NCI-H510A (cell line): ENCODE measurements around the gene ARID5A.
"Not testable (repeated sequence)": the region's sequence is repeated elsewhere in the genome, so short reads cannot be mapped to it uniquely, and the experiment has no call there.

ENCODE experiments used
- DNase-seq: peaks from one replicate; lab custom pipeline; 2025; lab: John Stamatoyannopoulos, UW

The ARID5A gene

DNA sequence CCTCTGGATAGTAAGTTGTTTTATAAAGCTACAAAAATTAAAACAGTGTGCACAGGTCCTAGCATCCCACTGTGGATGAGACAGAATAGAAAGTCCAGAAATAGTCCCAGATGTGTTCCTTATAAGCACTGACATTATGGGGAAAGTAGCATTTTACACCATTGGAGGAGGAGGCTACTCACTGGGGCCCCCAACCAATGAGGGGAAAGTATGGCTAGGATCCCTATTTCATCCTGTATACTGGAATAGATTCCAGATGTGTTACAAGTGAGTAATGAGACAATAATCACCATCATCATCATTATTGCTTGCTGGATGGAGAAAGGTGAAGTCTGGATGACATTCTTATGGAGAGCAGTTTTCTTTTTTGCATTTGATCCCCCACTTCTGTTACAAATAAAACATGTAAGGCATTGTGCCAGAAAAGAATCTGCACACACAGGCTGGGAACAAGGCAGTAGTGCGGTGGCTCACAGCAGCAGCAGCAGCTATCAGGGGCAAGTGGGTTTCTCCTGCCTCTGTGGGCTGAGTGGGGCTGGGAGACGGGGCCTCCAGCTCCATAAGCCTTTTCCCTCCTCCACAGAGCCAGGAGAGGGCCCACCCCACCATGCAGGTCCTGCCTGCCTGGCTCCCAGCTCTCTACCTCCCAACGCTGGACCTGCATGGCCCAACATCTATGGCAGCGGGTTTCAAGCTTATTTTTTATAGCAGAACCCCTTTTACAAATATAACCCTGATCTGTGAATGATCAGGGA lies 5.0 kb downstream of the ARID5A start:
- DNase-seq = no peak

DNA sequence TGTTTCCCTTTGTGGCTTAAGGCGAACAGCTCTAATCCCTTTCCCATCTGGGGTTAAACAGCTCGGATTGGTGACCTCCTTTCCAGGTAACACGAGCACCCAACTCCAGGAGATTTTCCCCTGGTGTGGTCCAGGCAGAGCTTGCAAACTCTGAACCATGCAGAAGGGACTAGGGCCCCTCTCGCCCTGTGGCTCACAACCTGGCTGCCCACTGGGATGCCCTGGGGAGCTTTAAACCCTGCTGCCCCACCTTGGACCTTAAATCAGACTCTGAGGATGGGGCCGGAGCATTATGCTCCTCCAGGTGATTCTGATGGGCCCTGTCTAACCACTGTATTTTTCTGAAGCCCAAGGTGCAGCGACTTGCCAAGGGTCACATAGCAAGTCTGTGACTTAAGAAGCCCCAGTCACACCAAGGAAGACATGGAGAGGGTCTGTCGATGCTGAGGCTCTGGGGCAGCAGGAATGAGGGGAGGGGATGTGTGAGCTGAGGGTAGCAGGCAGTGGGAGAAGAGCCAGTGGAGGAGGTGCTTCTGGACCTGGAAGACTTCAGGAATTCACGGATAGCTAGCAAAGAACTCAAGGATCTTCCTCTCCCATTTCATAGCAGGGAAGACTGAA lies 5.9 kb downstream of the ARID5A start:
- no peak for DNase-seq

DNA sequence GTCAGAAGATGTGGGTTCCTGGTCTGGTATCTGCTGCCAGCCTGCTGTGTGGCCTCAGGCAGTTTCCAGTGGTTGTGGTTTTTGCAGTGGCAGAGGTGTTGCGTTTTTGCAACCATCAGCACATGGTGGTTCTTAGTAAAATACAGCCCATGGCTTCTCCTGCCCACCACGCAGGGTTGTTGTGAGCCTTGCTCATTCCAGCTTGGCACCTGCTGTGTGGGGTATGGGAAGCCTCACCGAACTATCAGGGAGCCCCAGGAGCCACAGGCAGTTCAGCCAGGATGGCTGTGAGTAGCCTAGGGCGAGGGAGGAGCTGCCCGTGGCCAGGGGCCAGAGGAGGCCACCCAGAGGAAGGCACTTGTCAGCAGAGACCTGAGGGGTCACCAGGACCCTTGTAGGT lies 9.8 kb downstream of the ARID5A start:
- DNase-seq = no peak

GRCh38 chr2:96546797-96547196 lies 10.2 kb downstream of the ARID5A start:
- DNase-seq = no peak

DNA sequence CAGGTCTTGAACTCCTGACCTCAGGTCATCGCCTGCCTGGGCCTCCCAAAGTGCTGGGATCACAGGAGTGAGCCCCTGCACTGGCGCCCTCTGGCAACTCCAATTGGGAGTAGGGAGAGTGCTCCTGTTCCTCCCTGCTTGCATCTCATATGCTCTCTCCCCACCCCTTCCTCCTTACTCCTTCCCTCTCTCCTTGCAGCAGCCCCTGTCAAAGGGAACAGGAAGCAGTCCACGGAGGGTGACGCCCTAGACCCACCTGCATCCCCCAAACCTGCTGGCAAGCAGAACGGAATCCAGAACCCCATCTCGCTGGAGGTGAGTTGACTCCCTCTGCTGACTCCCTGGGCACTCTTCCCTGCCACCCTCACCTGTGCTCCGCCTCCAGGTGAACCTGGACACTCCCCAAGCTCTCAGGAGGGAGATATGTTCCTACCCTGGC lies 10.7 kb downstream of the ARID5A start:
- no peak for DNase-seq

DNA sequence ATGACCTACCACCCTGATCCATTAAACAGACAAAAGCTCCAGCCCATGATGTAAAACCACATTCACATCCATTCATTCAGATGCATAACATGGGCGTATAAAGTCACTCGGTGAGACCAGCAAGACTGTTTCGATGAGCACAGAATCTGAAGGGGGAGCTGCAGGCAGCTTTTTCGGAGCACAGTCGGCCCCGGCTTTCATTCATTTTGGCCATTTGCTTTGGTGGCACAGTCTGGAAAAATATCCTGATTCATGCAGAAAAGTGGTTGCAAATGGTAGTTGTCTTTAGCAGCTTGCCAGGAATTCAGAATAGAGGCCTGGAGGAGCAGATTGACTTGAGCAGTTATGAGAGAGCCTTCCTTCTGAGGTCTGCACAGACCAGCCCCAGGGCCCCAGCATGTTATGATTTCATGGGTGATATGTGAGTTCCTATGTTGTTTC lies 11.2 kb downstream of the ARID5A start:
- no peak for DNase-seq

DNA sequence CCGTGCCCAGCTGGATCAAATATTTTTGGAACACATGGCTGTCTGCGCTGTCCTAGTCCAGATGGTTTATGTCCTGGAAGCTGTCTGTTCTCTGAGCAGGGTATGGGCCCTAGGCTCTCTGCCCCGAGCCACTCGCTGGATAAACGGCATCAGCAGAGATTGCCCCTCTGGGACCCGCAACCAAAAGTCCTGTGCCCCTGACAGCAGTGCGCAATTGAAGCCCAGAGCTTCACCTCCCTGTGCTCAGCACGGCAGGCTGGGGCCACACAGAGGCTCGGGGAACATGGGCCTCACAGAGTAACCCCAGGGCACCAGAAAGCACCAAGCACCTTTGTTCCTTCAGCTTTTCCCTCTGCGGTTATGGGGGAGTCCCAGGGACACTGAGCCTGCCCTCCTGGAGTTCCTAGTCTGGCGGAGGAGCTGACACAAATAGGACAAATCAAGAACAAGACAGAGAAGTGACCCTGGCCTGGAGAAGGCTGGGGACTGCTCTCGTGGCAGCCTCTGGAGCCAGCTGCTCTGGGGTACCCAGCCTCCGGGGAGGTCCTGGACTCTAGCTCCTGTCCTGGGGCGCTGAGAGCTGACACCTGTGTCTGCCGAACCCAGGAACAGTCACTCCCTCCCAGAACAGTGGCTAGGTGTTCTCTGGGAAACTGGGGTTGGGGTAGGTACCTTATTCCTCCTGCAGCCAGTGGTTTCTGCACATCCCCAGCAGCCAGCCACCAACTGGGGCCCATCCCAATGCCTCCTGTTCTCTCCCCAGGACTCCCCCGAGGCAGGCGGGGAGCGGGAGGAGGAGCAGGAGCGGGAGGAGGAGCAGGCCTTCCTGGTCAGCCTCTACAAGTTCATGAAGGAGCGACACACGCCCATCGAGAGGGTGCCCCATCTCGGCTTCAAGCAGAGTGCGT lies 12.3 kb downstream of the ARID5A start:
- DNase-seq = no peak

- DNase-seq = no peak
Observed at GRCh38 chr2:96549466-96549785, 12.9 kb downstream of the ARID5A start.

DNA sequence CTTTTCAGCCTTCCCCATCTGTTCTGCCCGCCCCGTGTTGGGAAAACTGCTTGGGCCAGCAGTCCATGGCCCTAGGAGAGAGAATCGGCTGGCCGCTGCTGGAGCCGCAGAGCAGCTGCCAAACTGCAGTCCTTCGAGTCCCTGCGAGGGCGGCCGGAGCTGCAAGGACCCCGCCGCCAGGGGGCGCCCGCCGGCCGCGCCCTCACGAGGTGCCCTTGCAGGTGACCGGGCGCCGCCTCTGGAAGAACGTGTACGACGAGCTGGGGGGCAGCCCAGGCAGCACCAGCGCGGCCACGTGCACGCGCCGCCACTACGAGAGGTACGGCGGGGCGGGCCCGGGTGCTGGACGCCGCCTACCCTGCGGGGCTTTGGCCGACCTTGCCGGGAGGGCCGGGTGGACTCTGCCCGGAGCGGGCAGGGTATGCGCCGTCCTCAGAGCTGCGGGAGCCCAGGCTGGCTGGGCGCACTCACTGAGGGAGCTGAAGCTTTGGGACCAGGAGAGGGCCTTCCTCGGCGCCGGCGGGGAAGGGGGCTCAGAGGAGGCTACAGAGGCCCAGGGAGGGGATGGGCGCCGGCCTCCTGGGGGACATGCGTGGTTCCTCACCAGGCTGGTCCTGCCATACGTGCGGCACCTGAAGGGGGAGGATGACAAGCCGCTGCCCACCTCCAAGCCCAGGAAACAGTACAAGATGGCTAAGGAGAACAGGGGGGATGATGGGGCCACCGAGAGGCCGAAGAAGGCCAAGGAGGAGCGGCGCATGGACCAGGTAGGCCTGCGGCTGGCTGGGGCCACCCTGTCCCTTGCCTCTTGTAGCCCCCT lies 13.6 kb downstream of the ARID5A start:
- no peak for DNase-seq

GRCh38 chr2:96550787-96551604 lies 14.4 kb downstream of the ARID5A start:
- no peak for DNase-seq

DNA sequence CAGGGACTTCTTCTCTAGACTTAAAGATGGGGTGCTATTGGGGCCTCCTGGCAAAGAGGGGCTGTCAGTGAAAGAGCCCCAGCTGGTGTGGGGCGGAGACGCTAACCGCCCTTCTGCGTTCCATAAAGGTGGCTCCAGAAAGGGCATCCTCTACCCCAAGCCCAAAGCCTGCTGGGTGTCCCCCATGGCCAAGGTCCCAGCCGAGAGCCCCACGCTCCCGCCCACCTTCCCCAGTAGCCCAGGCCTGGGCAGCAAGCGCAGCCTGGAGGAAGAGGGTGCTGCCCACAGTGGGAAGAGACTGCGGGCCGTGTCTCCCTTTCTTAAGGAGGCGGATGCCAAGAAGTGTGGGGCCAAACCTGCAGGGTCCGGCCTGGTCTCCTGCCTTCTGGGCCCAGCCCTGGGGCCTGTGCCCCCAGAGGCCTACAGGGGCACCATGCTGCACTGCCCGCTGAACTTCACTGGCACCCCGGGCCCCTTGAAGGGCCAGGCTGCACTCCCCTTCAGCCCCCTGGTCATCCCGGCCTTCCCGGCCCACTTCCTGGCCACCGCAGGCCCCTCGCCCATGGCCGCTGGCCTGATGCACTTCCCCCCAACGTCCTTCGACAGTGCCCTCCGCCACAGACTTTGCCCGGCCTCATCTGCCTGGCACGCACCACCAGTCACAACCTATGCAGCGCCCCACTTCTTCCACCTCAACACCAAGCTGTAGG lies 15.2 kb downstream of the ARID5A start:
- no peak for DNase-seq

DNA sequence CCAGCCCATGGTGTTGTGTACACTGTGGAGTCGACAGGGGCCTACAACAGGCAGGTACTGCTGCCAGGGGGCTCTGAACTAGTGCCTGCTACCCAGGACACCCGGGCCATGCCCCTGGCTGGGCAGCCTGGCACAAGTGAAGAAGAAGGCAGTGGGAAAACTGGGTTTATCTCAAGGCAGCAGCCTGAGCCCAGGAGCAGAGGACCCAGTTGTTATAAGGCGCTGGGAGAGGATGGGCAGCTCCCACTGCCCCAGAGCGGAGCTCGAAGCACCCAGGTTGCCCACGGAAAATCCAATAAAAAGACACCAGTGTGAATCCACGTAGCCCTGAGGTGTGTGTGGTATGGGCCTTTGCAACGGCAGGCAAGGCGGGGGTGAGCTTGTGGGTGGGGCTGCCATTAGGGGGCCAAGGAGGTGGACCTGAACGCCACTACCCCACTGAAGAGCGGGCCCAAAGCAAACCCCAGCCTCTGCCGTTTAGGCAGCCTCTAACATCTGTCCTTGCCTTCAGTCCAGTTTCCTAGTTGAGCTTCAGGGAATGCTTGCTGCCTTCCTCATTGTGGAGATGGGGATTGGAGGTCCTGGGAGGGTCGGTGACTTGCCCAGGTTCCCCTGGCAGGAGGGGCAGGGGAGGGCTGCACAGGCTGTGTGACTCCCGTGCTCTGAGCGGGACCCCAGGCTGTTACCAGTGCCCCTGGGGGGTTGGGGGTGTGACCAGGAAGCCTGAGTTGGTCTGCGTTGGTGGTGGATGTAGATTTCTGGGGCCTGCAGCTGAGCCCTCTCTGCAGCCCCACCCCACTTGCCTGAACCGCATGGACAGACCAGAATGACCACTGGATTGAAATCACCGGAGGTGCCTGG lies 16.0 kb downstream of the ARID5A start:
- no peak for DNase-seq

DNA sequence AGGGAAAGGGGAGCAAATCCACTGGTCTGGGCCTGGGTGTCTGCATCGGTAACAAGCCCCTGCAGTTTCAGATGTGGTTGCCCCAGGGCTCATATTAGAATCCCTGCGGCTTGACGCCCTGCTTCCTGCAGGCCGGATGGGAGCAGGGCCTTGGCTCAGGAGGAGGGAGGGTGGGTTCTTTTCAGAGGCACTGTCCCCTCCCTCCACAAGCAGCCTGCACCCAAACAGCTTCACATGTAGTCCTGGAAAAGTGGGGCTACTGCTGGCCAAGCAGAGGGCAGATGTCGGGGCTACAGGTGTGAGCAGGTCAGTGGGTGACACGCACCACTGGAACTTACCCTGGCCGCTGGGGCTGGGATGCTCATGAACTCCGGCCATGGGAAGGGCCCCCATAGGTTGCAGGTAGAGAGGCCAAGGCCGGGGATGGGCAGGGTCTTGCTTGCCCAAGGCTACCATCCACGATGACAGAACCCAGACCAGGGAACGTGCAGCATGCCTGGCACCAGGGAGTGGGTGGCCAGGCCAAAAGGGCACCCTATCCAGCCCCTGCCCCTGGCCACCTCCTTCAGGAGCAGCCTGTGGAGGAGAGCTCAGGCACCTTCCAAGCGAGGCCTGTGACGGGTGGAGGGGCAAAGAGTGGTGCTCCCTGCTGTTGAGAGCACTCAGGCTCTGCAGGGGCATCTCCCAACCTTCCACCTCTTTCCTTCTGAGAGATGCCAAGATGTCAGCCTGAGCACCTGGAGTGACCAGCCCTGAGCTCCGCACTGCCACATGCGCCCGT lies 16.8 kb downstream of the ARID5A start:
- no peak for DNase-seq

DNA sequence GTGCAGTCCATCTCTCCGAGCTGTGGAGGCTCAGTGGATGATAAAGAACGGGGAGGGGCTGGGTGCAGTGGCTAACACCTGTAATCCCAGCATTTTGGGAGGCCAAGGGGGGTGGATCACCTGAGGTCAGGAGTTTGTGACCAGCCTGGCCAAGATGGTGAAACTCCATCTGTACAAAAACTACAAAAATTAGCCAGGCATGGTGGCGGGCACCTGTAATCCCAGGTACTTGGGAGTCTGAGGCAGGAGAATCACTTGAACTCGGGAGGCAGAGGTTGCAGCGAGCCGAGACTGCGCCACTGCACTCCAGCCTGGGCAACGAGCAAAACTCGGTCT lies 17.4 kb downstream of the ARID5A start:
- DNase-seq = not testable (repeated sequence)

- no peak for DNase-seq
Observed at GRCh38 chr2:96554293-96555145, 18.0 kb downstream of the ARID5A start.

- no peak for DNase-seq
Observed at GRCh38 chr2:96555146-96555610, 18.6 kb downstream of the ARID5A start.

GRCh38 chr2:96556441-96557330 lies 20.1 kb downstream of the ARID5A start:
- no peak for DNase-seq
